HuH-7.5 (cell line): Measurements from ENCODE around the gene LMBR1.
"Not testable (repeated sequence)": the region's sequence is repeated elsewhere in the genome, so short reads cannot be mapped to it uniquely, and the experiment has no call there.

Experiments
- DNase-seq: peaks from one replicate; pipeline ENCODE4 v3.0.0; 2011; ENCODE audit warnings: low spot score

The LMBR1 gene

DNA sequence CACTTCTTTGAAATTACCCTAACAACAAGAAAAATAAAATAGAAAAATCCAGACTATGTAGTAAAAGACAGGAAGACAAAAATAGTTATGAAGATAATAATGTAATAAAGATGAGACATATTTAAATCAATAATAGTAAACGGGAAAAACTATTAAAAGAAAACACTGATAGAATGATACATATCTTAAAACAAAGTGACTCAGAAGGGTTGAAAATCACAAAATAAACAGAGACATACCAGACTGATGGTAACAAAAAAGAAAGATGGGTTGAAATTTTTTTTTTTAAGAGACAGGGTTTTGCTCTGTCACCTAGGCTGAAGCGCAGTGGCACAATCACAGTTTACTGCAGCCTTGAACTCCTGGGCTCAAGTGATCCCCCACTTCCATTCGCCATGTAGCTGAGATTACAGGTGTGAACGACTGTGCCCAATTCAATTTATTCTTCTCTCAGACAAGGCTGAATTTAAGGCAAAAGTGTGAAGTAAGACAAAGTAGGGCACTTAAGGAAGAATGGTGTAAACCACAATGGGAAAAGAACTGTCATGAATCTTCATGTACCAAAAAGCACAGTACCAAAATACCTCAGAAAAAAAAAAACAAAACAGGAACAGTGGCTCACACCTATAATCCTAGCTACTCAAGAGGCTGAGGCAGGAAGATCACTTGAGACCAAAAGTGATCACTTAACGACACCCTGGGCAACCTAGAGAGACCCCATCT lies 47.4 kb downstream of the LMBR1 start:
- DNase-seq, result no peak

GRCh38 chr7:156843582-156843981 lies 49.4 kb downstream of the LMBR1 start:
- not testable (repeated sequence) for DNase-seq

GRCh38 chr7:156843157-156843556 lies 49.8 kb downstream of the LMBR1 start:
- no peak for DNase-seq

- no peak for DNase-seq
Measured at GRCh38 chr7:156842740-156843140, 50.2 kb downstream of the LMBR1 start.

- no peak for DNase-seq
Measured at GRCh38 chr7:156842317-156842716, 50.7 kb downstream of the LMBR1 start.

- DNase-seq, result no peak
Measured at GRCh38 chr7:156841497-156841896, 51.5 kb downstream of the LMBR1 start.

- DNase-seq, result no peak
Measured at GRCh38 chr7:156840134-156840533, 52.8 kb downstream of the LMBR1 start.

DNA sequence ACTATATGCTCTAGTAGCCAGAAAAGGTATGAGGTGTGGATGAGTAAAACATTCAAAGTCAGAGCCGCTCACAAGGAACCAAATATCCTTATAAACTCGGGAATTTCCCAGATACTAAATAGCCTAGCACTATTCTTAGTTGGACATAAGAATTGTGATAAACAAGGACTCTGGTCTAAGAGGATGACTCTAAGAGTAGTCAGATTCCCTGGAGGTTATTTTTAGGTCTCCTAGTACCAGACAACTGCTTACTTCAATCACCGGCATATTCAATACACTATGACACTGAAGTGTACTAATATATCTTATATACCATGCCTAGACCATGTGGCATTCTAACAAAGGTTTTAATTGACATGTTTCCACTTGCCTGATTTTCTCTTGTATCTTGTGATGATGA lies 56.5 kb downstream of the LMBR1 start:
- DNase-seq, result no peak

- DNase-seq, result no peak
Measured at GRCh38 chr7:156834462-156834861, 58.5 kb downstream of the LMBR1 start.

- no peak for DNase-seq
Measured at GRCh38 chr7:156833312-156833711, 59.7 kb downstream of the LMBR1 start.

DNA sequence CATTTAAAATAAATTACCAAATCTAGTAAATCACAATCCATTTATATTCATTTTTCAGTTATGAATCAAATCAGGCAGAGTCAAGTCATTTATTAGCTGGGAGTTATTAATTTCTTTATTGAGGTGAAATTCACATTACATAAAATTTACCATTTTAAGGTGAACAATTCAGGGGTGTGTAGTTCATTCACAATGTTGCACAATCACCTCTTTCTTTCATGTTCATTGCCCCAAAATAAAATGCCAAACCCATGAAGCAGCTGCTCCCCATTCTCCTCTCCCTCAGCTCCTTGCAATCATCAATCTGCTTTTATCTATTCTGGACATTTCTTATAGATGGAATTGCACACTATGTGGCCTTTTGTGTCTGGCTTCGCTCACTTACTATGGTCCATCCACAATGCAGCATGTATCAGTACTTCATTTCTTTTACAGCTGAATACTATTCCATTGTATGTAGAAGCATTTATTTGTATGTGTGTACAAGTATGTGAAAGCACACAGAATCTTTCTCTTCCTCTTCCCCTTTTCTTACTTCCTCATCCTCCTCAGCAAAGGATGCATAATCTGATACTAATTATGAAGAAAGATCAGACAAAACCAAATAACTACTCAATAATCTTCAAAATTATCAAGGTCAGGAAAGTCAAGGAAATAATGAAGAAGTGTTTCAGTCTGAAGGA lies 60.6 kb downstream of the LMBR1 start:
- no peak for DNase-seq

- DNase-seq, result no peak
Measured at GRCh38 chr7:156829669-156830336, 63.2 kb downstream of the LMBR1 start.

DNA sequence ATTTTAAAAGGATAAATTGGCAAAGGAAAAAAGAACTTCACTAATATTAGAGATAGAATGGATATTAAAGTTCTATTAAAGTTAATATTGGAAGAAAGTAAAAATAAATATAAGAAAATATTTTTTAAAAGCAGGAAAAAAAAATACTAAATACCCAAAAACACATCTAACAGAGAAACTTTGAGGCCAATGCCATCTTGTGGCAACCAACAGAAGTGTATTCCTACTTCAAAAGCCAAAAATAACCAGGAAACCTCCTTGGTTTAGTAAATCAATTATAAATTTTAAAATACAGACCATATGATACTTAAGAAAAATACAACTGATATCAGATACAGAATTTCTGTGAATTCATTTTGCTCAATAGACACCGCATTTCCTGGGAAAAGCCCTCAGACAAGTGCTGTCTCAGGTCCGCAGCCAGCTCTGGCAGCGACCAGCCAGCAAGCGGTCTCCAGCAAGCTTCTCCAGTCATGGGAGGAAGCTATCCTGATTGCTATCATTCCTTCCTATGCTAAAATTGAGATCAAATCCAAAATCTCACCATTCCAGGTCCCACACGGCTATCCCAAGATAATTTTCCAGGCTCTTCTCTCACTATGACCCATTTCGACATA lies 65.3 kb downstream of the LMBR1 start:
- DNase-seq, result no peak

- no peak for DNase-seq
Measured at GRCh38 chr7:156823435-156823834, 69.5 kb downstream of the LMBR1 start.

GRCh38 chr7:156820445-156821063 lies 72.4 kb downstream of the LMBR1 start:
- no peak for DNase-seq

- no peak for DNase-seq
Measured at GRCh38 chr7:156819733-156820295, 73.2 kb downstream of the LMBR1 start.

- DNase-seq, result no peak
Measured at GRCh38 chr7:156818133-156818532, 74.8 kb downstream of the LMBR1 start.

DNA sequence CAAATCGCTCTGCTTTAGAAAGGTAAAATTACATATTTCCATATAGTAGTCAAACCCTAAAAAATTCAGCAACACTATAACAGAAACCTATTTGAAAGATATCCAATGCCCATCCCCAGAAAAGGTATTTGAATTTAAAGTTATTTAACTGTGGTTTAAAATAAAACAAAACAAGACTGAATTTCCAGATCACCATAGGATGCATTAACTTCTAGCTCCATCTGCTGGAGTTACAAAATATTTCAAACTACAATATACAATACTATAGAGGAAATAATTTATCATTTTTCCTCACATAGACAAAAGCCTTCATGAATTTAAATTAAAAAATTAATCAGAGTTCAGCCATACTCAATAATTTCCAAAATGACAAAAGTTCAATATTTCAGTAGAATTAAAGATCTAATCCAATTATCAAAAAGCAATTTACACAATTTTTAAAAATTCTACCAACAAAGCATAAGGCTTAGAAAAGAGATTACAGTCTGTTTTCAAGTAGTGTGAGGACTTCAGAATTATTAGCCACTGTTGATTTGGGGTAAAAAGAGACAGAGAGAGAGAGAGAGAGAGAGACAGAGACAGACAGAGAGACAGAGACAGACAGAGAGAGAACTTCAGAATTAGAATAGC lies 75.9 kb downstream of the LMBR1 start:
- no peak for DNase-seq

DNA sequence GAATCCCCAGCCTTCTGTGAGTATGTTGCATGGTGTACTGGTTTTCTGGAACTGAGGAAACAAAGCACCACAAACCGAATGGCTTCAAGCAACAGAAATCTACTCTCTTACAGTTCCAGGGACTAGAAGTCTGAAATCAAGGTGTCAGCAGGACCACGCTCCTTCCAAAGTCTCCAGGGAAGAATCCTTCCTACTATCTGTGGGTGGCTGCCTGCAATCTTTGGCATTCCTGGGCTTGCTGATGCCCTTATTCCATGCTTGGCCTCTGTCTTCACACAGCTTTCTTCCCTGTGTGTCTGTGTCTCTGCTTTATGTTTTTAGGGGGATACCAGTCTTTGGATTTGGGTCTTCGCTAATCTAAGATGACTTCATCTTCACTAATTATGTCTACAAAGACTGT lies 81.3 kb downstream of the LMBR1 start:
- DNase-seq, result no peak

GRCh38 chr7:156803656-156804055 lies 89.3 kb downstream of the LMBR1 start:
- not testable (repeated sequence) for DNase-seq

DNA sequence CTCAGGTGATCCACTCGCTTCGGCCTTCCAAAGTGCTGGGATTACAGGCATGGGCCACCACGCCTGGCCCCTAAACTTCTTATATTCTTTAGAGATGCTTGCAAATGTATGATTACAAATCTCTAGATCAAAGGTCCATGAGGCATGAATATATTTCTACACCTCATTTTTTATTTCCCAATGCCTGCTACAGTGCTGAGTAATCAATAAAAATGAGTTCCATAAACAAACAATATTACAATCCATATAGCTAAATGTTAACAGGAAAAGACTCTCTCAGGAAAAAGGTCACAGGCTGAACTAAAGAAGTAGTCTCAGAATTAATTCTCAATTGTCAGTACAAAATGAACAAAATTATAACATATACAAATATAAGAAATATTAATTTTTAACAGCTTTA lies 90.8 kb downstream of the LMBR1 start:
- no peak for DNase-seq

DNA sequence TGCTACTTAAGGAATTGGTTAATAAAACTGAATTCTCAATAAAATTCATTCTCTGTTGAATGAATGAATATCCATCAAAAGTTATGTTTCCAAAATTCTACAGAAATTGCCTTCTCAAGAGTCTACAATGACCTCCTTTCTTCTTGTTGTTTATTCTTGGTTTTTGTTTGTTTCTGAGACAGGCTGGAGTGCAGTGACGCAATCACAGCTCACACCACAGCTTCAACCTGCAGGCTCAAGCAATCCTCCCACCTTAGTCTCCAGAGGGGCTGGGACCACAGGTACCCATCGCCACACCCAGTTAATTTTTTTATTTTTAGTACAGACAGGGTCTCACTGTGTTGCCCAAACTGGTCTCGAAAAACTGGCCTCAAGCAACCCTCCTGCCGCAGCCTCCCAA lies 97.6 kb downstream of the LMBR1 start:
- DNase-seq, result no peak
